GM19372 (cell line): ENCODE results near the gene ZNF81.
"Not testable (repeated sequence)": the region's sequence is repeated elsewhere in the genome, so short reads cannot be mapped to it uniquely, and the experiment has no call there.

Experiments used
- ATAC-seq: cut with Tn5 transposase; IDR thresholded peaks from one replicate; pipeline ENCODE4 v1.9.1; 2021; ENCODE audit warnings: mild to moderate bottlenecking, low read depth, moderate library complexity; ENCODE audit not compliant: unreplicated experiment

Gene ZNF81

DNA sequence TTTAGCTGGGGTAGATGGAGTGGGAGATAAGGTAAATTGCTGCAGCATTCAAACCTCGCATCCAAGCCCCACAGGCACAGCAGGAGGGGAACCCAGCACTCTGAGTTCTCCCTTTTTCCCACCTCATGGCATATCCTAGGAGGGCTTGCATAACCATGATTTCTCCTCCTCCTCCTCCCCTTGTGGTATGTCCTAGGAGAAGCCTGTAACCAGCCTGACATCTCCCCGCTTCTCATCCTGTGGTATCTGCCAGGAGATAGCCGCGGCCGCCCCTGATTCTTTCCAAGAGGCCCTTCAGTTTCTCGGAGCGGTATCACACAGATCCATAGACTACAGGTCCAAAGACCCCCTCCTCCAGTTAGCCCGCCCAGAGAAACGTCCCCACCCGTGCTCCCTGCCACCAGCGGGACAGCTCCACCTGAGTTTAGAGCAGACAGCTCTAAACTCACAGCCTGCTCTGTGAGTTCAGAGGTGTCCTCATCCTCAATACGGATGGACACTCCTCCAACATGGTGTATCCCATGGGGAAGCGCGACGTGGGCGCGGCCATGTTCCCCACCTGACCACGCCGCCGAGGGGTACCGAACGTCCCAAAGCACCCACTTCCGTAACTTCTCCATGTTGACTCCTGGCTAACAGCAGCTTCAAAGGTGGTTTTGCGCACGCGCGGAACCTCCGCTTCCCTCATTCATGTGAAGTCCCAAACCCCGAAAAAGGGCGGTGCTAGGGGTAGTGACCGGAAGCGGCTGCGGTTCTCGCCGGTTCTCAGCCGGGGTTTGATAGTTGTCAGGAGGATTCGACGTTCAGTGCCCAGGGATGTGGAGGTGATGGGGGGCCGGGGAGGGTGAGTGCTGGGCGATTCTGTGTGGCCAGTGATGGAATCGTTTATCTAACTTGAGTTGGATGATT, at the start of gene ZNF81:
ZNF81 (plus strand) TSS at position 739 of the 909 bp plus-strand sequence. CDS start 9,366 bp downstream, outside the sequence.
- ATAC-seq, result peak; percentile 91

DNA sequence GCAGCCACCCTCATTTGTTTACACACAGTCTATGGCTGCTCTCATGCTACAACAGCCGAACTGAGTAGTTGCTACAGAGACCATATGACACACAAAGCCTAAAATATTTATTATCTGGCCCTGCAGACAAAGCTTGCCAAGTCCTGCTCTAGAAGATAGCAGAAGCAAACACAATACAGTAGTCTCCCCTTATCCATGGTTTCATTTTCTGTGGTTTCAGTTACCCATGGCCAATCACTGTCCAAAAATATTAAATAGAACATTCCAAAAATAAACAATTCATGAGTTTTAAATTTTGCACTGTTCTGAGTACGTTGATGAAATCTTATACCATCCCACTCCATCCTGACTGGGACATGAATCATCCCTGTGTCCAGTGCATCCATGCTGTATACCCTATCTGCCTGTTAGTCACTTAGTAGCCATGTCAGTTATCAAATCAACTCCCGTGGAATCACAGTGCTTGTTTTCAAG, 40.2 kb upstream of the ZNF81 start:
- ATAC-seq, result no peak

DNA sequence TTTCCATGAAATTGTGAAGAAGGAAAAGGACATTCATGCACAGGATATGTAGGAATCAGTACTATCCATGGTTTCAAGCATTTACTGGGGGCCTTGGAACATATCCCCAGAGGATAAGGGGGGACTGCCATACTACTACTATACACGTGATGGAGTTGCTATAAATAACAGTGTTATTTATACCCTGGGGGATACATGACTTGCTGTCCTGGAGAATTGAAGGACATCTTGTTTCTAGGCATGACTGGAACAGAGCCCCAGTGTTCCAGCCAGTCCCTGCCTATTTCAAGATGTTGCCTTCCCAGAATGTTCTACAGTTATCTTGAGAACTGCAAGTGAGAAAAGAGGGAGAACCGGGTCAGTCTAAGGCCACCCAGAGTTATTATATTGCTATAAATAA, 39.6 kb upstream of the ZNF81 start:
- ATAC-seq, result no peak

DNA sequence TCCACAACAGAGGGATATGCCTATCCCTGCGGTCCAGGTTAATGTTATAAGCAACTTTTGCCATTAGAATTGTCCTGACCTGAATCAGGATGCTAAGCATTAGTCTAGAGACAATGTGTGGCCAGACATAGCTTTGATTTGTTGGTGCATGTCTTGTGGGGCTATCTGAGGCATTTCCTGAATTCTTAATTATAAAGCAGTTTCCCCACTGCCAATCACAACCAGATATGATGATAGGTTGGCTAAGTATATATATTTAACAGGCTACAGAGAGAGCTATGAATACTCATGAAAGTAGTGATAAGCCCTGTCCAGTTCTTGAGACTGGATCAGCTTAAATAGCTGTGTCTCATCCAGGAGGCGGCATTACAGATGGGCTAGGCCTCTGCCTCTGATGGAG, 37.8 kb upstream of the ZNF81 start:
- no peak for ATAC-seq

DNA sequence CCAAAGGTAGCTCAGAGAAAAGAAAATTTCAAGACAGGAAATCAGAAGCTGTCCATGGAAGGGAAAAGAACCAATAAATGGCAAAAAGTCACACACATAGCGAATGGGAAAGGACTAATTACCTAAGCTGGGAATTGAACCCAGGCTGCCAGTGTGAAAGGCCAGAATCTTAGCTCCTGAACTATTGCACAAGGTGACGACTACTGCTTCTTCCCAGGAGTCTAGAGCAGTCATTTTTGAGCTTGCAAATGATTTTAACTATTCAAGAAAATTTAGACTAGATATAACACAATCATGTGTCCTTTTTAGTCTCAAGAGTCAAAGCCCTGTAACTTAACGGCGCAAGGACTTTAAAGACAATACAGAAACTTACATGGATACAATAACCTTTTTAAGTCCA, 34.1 kb upstream of the ZNF81 start:
- ATAC-seq, result no peak

DNA sequence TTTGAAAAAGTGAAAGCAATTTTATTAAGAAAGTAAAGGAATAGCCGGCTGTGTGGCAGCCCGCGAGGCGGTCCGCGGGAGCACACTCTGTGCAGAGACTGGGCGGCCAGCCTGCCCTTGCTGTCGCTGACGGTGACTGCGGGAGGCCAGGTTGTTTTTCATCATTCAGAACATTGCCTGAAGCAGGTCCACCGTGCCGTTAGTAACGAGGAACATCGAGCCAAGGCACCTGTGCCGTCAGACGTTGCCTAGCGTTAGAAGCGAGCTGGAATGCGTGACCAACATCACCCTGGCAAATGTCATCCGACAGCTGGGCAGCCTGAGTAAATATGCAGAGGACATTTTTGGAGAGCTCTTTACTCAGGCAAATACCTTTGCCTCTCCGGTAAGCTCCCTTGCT, 33.6 kb upstream of the ZNF81 start:
- ATAC-seq, result not testable (repeated sequence)

DNA sequence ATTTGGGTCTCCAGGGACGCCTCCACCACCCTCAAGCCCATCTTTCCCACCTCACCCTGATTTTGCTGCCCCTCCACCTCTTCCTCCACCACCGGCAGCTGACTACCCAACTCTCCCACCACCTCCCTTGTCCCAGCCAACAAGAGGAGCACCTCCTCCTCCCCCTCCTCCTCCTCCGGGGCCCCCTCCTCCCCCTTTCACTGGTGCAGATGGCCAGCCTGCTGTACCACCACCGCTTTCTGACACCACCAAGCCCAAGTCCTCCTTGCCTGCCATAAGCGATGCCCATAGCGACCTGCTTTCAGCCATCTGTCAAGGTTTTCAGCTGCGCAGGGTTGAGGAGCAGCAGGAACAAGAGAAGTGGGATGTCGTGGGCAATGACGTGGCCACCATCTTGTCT, 32.4 kb upstream of the ZNF81 start:
- ATAC-seq, result no peak

DNA sequence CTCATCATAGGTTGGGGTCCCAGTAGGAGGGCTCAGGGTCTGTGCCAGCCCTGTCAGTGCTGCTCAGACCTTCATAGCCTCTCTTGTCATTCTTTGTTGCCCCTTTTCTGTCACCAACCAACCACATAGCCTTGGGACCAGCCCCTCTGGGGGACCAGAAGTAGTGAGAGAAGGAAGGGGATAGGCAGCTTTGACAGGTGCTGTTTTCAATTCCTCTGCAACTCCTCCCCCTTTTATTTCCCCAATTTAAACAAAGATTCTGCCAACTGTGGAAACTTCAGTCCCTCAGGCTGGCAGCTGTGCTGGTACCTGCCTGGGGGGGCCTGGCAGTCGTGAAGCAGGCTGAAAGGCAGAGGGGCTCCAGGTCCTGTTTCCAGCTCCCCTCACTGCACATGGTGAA, 30.9 kb upstream of the ZNF81 start:
- ATAC-seq, result not testable (repeated sequence)

DNA sequence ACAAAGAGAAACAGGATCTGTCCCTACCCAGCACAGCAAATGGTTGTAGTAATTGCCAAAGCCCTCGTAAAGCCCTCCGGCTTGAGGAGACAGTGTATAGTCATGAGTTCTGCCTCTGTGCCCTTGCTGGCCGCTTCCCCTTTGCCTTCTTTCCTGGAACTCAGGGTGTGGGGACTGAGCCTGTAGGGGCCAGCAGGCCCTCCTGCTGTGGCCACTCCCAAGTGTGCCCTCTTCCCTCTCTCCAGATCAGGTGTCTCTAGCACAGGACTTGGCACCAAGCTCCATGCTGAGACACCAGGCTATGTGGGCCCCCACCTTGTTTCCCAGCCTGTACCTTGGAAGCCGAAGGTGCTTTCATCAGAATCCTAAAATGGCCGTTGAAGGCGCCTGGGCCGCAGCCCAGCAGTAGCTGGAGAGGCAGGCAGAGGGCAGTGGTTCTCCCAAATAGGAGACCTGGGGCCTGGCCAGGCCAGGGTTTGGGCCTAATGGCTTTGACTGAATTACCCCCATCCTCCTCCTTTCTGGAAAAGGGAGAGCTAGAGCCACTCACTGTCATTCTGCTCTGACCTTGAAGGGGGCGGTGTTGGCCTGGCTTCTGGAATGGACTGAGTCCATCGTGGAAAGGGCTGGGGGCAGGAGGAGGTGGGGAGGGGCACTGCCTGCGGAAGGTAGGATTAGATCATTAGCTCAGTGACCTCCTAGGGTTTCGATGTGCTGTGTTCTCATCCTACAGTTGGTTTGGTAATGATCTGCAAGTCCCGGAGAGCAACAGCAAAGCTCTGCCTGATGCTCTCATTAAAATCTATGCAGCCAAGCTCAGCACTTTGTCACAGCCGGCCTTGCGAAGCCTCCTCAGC, 30.1 kb upstream of the ZNF81 start:
- ATAC-seq, result not testable (repeated sequence)

DNA sequence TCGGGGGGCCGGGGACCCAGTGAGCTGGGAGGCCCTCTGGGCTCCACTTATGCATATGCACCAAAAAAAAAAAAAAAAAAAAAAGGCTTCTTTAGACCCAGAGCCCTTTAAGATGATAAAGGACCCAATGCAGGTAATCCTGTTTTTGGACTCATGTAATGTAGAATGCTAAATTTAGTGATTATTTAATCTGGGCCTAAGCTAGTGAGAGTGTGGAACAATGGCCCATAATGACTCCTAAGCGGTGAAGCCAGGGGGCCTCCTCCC, 29.5 kb upstream of the ZNF81 start:
- ATAC-seq, result not testable (repeated sequence)

DNA sequence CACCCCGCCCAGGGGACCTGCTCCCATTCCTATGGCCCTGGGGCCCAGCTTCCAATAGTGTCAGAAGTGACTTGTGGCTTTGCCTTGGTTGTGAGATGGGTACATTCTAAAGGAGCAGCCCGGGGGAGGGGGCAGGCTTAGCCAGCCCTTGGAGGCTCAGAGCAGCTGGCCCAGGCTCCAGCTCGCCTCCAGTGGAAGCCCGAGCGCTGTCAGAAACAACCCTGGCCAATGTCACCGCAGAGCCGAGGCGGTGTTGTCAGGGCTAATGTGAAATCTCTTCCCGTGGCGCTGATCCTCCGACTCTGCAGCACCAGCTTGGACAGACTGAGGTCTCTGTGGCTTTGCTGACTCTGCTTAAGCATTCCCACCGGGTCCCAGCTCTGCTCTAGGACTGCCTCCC, 29.2 kb upstream of the ZNF81 start:
- ATAC-seq, result no peak

DNA sequence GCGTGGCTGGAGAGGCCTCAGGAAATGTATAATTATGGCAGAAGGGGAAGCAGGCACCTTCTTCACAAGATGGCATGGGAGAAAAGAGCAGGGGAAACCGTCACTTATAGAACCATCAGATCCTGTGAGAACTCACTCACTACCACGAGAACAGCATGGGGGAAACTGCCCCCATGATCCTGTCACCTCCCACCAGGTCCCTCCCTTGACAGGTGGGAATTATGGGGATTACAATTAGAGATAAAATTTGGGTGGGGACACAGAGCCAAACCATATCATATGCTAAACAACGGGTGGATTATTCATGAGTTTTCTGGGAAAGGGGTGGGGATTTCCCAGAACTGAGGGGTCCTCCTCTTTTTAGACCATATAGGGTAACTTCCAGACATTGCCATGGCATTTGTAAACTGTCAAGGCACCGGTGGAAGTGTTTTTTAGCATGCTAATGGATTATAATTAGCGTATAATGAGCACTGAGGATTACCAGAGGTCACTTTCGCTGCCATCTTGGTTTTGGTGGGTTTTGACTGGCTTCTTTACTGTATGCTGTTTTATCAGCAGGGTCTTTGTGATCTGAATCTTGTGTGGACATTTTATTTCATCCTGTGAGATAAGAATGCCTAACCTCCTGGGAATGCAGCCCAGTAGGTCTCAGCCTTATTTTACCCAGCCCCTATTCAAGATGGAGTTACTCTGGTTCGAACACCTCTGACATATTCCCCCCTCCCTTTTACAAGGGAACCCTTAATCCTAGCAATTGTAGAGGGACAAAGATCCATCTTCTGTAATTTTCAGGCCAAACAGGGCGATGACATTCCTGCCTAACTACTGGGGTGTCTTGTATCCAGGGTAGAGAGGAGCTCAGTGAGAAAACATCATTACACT, 27.6 kb upstream of the ZNF81 start:
- no peak for ATAC-seq

DNA sequence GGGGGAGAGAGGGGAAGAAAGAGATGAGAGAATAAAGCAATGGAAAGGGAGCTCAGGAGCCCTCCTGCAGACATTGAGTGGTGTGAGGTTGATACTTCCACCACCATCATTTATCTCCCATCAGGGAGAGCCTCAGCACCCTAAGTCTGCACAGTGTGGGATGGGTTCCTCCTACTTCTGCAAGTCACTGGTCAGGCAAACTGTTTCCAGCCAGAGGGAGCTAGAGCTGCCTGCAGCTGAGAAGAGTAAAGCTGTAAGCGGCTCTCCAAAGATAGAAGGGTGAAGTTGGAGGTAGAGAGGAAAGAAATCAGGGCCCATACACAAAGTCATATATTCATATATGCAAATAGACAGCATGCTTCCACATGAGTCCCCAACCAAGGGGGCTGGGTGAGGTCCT, 21.9 kb upstream of the ZNF81 start:
- ATAC-seq, result no peak

DNA sequence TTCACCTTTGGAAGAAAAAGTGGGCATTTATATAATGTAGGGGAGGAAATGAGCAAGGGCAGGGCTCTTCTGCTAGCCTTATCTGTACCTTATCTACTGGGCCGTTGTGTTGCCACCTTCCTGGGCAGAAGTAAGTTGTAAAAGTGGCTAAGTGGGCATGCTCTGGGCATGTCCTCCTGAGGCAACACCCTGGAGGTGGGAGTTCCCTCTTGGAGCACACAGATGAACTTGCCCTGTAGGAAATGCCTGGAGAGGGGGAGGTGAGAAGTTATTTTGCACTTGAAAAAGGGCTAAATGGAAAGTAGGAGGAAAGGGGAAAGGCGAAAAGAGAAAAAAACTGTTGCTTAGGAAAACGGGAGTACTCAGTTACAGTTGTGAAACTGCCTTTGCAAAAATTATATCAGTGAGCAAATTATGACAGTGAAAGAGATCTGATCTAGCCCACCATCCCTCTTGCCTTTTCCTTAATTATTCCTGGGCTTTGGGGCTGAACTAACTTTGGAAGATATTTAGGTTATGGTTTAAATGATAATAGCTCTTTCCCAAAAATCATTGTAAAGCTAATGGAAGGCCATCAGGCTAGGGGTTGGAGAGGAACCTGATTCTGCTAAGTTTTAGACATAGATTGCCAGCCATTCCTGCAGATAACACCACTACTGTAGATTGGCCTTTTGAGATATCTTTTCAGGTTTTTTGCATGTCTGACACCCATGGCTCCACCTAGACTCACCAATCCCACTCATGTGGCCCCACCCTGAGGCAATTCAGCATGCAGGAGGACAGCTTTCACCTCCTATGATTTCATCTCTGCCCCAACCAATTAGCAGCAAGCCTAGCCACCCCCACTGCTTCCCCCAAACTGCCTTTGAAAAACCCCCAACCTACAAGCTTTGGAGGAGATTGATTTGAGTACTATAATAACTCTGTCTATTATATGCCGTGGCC, 20.5 kb upstream of the ZNF81 start:
- no peak for ATAC-seq

DNA sequence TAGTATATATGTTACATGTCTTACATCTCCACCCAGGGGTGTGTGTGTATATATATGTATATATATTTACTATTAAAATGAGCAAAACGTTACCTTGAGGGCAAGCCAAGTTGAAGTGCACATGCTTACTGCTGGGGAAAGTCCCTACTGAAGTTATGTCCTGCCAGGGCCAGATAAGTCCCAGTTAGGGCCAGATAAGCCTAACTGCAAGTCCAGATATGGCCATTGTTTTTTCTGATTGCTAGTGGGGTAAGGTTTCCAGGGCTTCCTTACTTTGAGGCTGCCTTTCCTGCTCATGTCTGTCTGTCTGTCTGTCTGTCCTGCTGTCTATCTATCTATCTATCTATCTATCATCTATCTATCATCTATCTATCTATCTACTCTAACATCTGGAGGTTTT, 19.3 kb upstream of the ZNF81 start:
- no peak for ATAC-seq

DNA sequence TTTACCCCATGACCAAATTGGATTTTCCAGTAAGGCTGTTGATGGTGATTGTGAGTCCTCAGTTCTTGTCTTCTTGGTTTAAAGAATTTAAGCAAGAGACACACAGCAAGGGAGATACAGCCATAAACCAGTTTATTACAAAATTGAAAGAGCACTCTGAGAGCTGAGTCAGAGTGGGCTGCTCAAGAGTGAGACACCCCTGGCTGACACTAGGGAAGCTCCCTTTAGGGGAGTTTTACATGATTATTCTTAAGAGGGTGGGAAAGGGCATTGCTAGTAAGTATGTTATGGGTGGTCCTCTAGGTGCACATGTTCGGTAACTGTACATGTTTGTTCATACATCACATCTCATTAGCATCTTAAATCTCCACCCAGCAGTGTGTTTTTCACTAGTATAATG, 18.8 kb upstream of the ZNF81 start:
- no peak for ATAC-seq

DNA sequence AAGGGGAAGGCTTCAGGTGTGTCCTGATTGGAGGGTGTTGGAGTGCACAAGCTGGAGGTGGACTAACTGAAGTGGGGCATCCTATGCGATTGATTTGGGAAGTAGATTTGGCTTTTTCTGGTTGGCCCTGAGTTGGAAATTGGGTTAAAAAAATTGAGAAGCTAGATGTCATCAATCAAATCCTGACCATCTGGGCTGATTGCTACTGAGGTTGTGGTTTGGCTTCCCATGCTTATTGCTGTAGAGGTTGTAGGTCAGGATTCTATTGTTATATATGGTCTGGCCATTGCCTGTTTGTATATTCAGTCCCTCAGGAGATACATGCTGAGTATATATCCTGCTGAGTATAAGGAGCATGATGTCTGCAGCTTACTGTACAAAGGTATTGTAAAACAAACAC, 7.7 kb upstream of the ZNF81 start:
- ATAC-seq, result no peak

DNA sequence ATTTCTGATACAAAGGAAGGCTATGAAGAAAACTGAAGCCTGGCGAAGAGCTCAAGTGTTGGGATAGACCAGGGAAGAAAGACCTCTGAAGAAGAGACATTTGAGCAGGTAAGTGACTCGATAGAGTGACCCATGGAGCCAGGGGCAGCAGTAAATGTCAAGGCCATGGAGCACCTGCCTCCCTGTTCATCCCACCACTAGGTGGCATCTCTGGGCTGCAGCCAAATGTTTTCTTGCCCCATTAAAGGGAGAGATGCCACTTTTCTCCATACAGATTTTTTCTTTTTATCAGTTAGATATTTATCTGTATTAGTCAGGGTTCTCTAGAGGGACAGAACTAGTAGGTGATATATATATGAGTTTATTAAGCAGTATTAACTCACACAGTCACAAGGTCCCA, 4.9 kb upstream of the ZNF81 start:
- ATAC-seq, result no peak

DNA sequence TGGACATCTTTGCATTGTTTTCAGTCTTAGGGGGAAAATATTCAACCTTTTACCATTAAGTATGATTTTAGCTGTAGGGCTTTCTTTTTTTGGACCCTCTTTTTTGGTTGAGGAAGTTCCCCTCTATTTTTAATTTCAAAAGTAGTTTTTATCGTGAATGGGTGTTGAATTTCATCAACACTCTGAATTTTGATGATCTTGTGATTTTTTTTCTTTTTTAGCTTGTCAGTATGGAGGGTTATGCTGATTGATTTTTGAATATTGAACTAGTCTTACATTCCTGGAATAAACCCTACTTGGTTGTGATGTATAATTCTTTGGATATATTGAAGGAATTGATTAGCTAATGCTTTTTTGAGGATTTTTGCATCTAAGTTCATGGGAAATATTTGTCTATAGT, 1.7 kb downstream of the ZNF81 start:
- ATAC-seq, result no peak

DNA sequence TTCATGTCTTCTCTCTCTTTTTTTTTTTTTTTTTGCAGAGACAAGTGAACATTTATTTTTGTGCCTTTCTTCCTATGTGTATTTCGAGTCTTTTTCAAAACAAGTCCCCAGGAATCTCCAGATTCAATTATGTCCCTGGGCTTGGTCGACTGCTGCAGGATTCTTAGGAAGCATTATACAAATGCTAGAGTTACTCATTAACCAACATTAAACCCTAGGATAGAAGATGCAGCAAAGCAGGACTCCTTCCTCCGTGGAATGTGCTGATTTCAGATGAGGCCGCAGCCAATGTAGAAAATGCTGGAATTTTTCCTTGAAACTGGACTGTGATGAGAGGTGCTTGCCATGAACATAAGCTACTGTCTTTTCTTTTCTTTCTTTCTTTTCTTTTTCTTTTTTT, 3.4 kb downstream of the ZNF81 start:
- no peak for ATAC-seq
